Cardiac fibroblast (primary cell): ENCODE measurements around the gene SEC23B.

Experiments
- DNase-seq, 2 donors: peaks; one replicate each; pipeline versions ENCODE4 v3.0.0 to v3.0.0-alpha.2; 2010; ENCODE audit warnings: low read depth in 2 of 2
- H3K4me3 ChIP-seq, 2 donors: replicated peaks in 1 of 2; 1 replicate in 1 of 2; 2 replicates in 1 of 2; pipeline ENCODE4 v1.5.1; 2011; ENCODE audit warnings: low read depth in 2 of 2, low read length in 2 of 2, mild to moderate bottlenecking in 2 of 2, moderate library complexity in 1 of 2
- TF ChIP-seq, protein P1 (sequence below): IDR thresholded peaks from one replicate; pipeline ENCODE4 v1.5.1; 2011; ENCODE audit warnings: low read depth, mild to moderate bottlenecking, low read length, inconsistent platforms

Gene SEC23B

GRCh38 chr20:18507218-18508191 is at the start of gene SEC23B:
SEC23B (plus strand) TSS chr20:18507940; CDS start chr20:18510836, 2,896 bp downstream.
- H3K4me3 ChIP-seq: peak within 1 kb of the TSS; percentile 82 to 97
- DNase-seq: peak; percentile 97 to 98
- TF ChIP-seq, protein P1, sequence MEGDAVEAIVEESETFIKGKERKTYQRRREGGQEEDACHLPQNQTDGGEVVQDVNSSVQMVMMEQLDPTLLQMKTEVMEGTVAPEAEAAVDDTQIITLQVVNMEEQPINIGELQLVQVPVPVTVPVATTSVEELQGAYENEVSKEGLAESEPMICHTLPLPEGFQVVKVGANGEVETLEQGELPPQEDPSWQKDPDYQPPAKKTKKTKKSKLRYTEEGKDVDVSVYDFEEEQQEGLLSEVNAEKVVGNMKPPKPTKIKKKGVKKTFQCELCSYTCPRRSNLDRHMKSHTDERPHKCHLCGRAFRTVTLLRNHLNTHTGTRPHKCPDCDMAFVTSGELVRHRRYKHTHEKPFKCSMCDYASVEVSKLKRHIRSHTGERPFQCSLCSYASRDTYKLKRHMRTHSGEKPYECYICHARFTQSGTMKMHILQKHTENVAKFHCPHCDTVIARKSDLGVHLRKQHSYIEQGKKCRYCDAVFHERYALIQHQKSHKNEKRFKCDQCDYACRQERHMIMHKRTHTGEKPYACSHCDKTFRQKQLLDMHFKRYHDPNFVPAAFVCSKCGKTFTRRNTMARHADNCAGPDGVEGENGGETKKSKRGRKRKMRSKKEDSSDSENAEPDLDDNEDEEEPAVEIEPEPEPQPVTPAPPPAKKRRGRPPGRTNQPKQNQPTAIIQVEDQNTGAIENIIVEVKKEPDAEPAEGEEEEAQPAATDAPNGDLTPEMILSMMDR: no peak

- DNase-seq: no peak
- TF ChIP-seq, protein P1: no peak
- H3K4me3 ChIP-seq: no peak overlapping the region
Measured at GRCh38 chr20:18465536-18466200, 42.1 kb upstream of the SEC23B start.

DNA sequence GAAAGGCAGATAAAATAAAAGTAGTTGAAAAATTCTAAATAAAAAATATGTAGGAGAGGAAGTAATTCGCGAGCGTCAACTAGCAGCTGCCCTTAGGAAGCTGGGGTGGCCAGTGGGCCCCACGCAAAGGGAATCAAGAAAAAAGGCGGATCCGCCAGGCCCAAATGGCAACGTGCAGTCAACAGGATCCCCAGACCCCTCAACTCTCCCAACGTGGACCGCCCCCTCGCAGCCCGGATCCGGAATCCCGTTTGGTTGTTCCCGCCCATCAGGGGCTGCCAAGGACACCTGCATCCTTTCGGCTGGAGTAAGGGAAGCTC is 41.2 kb upstream of the SEC23B start:
- DNase-seq: no peak
- TF ChIP-seq, protein P1: no peak

GRCh38 chr20:18466894-18467730 is 40.6 kb upstream of the SEC23B start, which contains the start of the genes DZANK1 and POLR3F:
DZANK1 (minus strand) TSS chr20:18467030; CDS start chr20:18465358, 1,672 bp downstream.
POLR3F (plus strand) TSS chr20:18467390; CDS start chr20:18467507, 117 bp downstream.
- H3K4me3 ChIP-seq: peak within 1 kb of the TSS; percentile 93 to 96
- peak; percentile 97 for DNase-seq
- TF ChIP-seq, protein P1: no peak

More for the DNA sequence above, 41.2 kb upstream of the SEC23B start:
- peak overlapping the region; percentile 93 to 96 for H3K4me3 ChIP-seq

DNA sequence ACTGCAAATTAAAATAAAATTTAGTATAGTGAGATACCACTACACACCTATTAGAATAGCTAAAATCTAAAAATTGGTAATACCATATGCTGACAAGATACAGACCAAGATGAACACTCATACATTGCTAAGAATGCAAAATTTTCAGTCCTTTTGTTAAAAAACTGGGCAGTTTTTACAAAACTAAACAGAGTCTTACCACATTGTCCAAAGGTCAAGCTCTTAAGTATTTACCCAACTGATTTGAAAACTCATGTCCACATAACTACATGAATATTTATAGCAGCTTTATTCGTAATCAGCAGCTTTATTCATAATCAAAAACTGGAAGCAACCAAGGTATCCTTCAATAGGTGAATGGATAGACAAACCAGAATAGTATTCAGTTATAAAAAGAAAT is 30.5 kb upstream of the SEC23B start:
- TF ChIP-seq, protein P1: no peak
- no peak overlapping the region for H3K4me3 ChIP-seq
- DNase-seq: no peak

GRCh38 chr20:18477821-18478220 is 29.9 kb upstream of the SEC23B start:
- H3K4me3 ChIP-seq: no peak overlapping the region
- DNase-seq: no peak

More at GRCh38 chr20:18477821-18478220, 29.9 kb upstream of the SEC23B start:
- TF ChIP-seq, protein P1: no peak
